Esophagus squamous epithelium (tissue), 4 donors: ENCODE measurements around the gene ENHO.

Experiments used
- CTCF ChIP-seq, 6 experiments: fragments of 450-650 bp in 4 of 6; fragments of 200-600 bp in 2 of 6; sonication (generic) in 2 of 6; IDR thresholded peaks; one replicate each; pipeline ENCODE4 v1.5.1; 2016 to 2019; ENCODE audit warnings: antibody characterized with exemption in 6 of 6, mild to moderate bottlenecking in 4 of 6, moderate library complexity in 4 of 6
- POLR2A ChIP-seq, 4 donors: fragments of 450-650 bp; IDR thresholded peaks; one replicate each; pipeline ENCODE4 v1.6.1; 2017; ENCODE audit warnings: antibody characterized with exemption in 4 of 4, mild to moderate bottlenecking in 4 of 4, moderate library complexity in 3 of 4

GRCh38 chr9:34555500-34555899, 32.7 kb upstream of the ENHO start:
- no peak for TF ChIP-seq POLR2A (IDR thresholded peaks at IDR 0.05)
- no peak for TF ChIP-seq CTCF (IDR thresholded peaks at IDR 0.05)
